Psoas muscle (tissue), 8 donors: ENCODE results near the gene RARB. TPM values are rescaled to one million over a fixed set of nuclear protein-coding genes. Genes with fewer than 3 reads are reported as not detected.

Experiments used
- ATAC-seq, 4 donors: fragments of 200-7000 bp; cut with Tn5 transposase; one replicate each; pipeline ENCODE4 v1.9.1; 2020; ENCODE audit warnings: moderate library complexity in 3 of 4, mild to moderate bottlenecking in 2 of 4
- DNase-seq, 2 donors: peaks; one replicate each; pipeline ENCODE4 v3.0.0-alpha.2; 2020
- H3K27ac ChIP-seq: fragments of 200-600 bp; one replicate; pipeline ENCODE4 v1.8.0; 2022
- H3K27me3 ChIP-seq, 3 donors: fragments of 200-600 bp in 1 of 3; one replicate each; pipeline versions ENCODE4 v1.6.1 to v1.8.0; 2013 to 2022; ENCODE audit warnings: low read length in 2 of 3, mild to moderate bottlenecking in 2 of 3, moderate library complexity in 1 of 3; ENCODE audit not compliant: insufficient read depth in 3 of 3
- H3K36me3 ChIP-seq, 2 donors: fragments of 200-600 bp in 1 of 2; one replicate each; pipeline versions ENCODE4 v1.6.1 to v1.8.0; 2013 to 2022; ENCODE audit warnings: low read depth in 1 of 2, mild to moderate bottlenecking in 1 of 2, moderate library complexity in 1 of 2; ENCODE audit not compliant: insufficient read depth in 1 of 2
- H3K4me1 ChIP-seq: fragments of 200-600 bp; one replicate; pipeline ENCODE4 v1.8.0; 2022
- H3K4me3 ChIP-seq: fragments of 200-600 bp; one replicate; pipeline ENCODE4 v1.8.0; 2022; ENCODE audit warnings: mild to moderate bottlenecking
- H3K9me3 ChIP-seq: fragments of 200-600 bp; one replicate; pipeline ENCODE4 v1.8.0; 2022
- CTCF ChIP-seq: fragments of 200-600 bp; IDR thresholded peaks from one replicate; pipeline ENCODE4 v1.8.0; 2022; ENCODE audit warnings: antibody characterized with exemption
- WGBS, 3 donors: extraction: QIAGEN DNeasy Blood & Tissue Kit; methylation state at CpG; one replicate each; pipeline versions ENCODE4 v1.1.6 to v1.1.7; 2013; 5-methylcytosine and 5-hydroxymethylcytosine counted together
- intact Hi-C, 2 donors: fragments of 100-400 bp; cut with DNase I; formaldehyde crosslinking; loops; one replicate each; pipeline versions ENCODE4 v1.11.0 to v1.14.2; 2022
- polyA plus RNA-seq, 3 donors: library from polyadenylated mRNA; stranded (reverse); fragments of 200-250 nt; gene quantifications; one replicate each; pipeline ENCODE4 v1.2.3, GENCODE V29; 2013
- total RNA-seq, 4 donors: library from RNA; stranded (reverse); fragmentation: NEBNext Ultra II Directional in 2 of 4; extraction: Animal tissue kit (Norgen Biotek cat#: 25700) in 2 of 4; gene quantifications; one replicate each; pipeline versions ENCODE4 v1.2.1 to v1.2.4, GENCODE V29; 2021 to 2023
- donor health status: healthy with polysubstance abuse.
- donor health status: DM: no; HTN: no; CAD: no; lungs with moderate emphysema.
- donor health status: Bipolar disorder and iron deficiency.
- donor health status: healthy.
- donor health status: DM: yes; HTN: yes; CAD: no.
- donor health status: DM: no; HTN: no; CAD: no.
- donor health status: DM: no; HTN: no; CAD: no.
- donor health status: DM: yes; HTN: yes; CAD: no.

Gene RARB
- total and polyA plus RNA-seq, 7 donors = 1.1 to 5.4 (median 1.9) TPM

- no peak overlapping the region for H3K4me3 ChIP-seq
- peak overlapping the region; percentile 20 for H3K27ac ChIP-seq
- TF ChIP-seq CTCF = no peak
- DNase-seq = no peak
- ATAC-seq = no peak
- H3K27me3 ChIP-seq = no peaks in the 10 kb centered on the region
- WGBS, 3 donors = 87 to 89% (median 87%) methylated on average over 14 of the region's 14 CpGs
- no peaks in the 10 kb centered on the region for H3K9me3 ChIP-seq
- peaks cover 12% of the 10 kb centered on the region for H3K4me1 ChIP-seq
- peaks cover 0 to 10% of the 10 kb centered on the region in 2 donors for H3K36me3 ChIP-seq
- intact Hi-C loops = loop anchor here in 1 of 2 donors (5.0 kb wide), 1 partner anchor 46 kb away; no protein-coding TSS in a partner anchor
These were observed 139.9 kb downstream of the RARB start for GRCh38 chr3:25567806-25568524.

GRCh38 chr3:25568525-25569078, 140.5 kb downstream of the RARB start:
- TF ChIP-seq CTCF = no peak
- DNase-seq (no peak), ATAC-seq (peak; percentile 24 to 71 (median 40))
- WGBS, 3 donors = 32 to 82% (median 33%) methylated on average over 10 of the region's 10 CpGs
- H3K27ac ChIP-seq = peak overlapping the region; percentile 20
- intact Hi-C loops = loop anchor here in 1 of 2 donors (5.0 kb wide), 1 partner anchor 46 kb away; no protein-coding TSS in a partner anchor
- H3K36me3 ChIP-seq = peaks cover 0 to 10% of the 10 kb centered on the region in 2 donors
- no peaks in the 10 kb centered on the region for H3K27me3 ChIP-seq
- H3K9me3 ChIP-seq = no peaks in the 10 kb centered on the region
- H3K4me3 ChIP-seq = peak overlapping the region; percentile 34
- H3K4me1 ChIP-seq = peaks cover 18% of the 10 kb centered on the region

- intact Hi-C loops = loop anchor here (5.0 to 10.0 kb wide), 3 partner anchors 54 to 136 kb away; no protein-coding TSS in a partner anchor
- H3K27me3 ChIP-seq = no peaks in the 10 kb centered on the region
- 93 to 97% (median 95%) methylated on average over 6 of the region's 6 CpGs for WGBS, 3 donors
- TF ChIP-seq CTCF = no peak
- H3K4me3 ChIP-seq = no peak overlapping the region
- no peaks in the 10 kb centered on the region for H3K9me3 ChIP-seq
- ATAC-seq = no peak
- DNase-seq = no peak
- H3K4me1 ChIP-seq = peaks cover 22% of the 10 kb centered on the region
- H3K36me3 ChIP-seq = peaks cover 0 to 10% of the 10 kb centered on the region in 2 donors
- H3K27ac ChIP-seq = no peak overlapping the region
These were observed 143.2 kb downstream of the RARB start for GRCh38 chr3:25571285-25571684.

GRCh38 chr3:25572336-25572735, 144.3 kb downstream of the RARB start:
- ATAC-seq = no peak
- Histone ChIP-seq H3K27ac (peak overlapping the region; percentile 84), H3K36me3 (peaks cover 0 to 10% of the 10 kb centered on the region in 2 donors), H3K9me3 (no peaks in the 10 kb centered on the region), H3K27me3 (no peaks in the 10 kb centered on the region), H3K4me3 (no peak overlapping the region), H3K4me1 (peaks cover 22% of the 10 kb centered on the region)
- no peak for TF ChIP-seq CTCF
- no peak for DNase-seq
- WGBS, 3 donors = 94 to 98% (median 97%) methylated on average over 3 of the region's 3 CpGs
- intact Hi-C loops = loop anchor here (5.0 to 10.0 kb wide), 3 partner anchors 55 to 138 kb away; no protein-coding TSS in a partner anchor
